Tibial artery (tissue), 4 donors: Measurements from ENCODE around the gene PAQR3.
"Not testable (repeated sequence)": the region's sequence is repeated elsewhere in the genome, so short reads cannot be mapped to it uniquely, and the experiment has no call there.

Experiments
- DNase-seq, 2 donors: peaks; one replicate each; pipeline ENCODE4 v3.0.0-alpha.2; 2019
- H3K27ac ChIP-seq, 2 donors: fragments of 200-600 bp; sonication (generic) in 1 of 2; 1 replicate in 1 of 2; 2 replicates in 1 of 2; pipeline ENCODE4 v1.5.1; 2018 to 2019; ENCODE audit warnings: mild to moderate bottlenecking in 1 of 2
- H3K27me3 ChIP-seq, 2 donors: fragments of 200-600 bp; sonication (generic) in 1 of 2; one replicate each; pipeline versions ENCODE4 v1.5.1 to v1.6.0; 2016 to 2019
- H3K36me3 ChIP-seq, 3 donors: fragments of 200-600 bp; sonication (generic) in 2 of 3; one replicate each; pipeline ENCODE4 v1.5.1; 2016 to 2019; ENCODE audit warnings: mild to moderate bottlenecking in 2 of 3
- H3K4me1 ChIP-seq, 4 donors: fragments of 200-600 bp; sonication (generic) in 2 of 4; 1 replicate in 3 of 4; 2 replicates in 1 of 4; pipeline ENCODE4 v1.5.1; 2016 to 2019
- H3K4me3 ChIP-seq, 2 donors: fragments of 200-600 bp; sonication (generic) in 1 of 2; 1 replicate in 1 of 2; 2 replicates in 1 of 2; pipeline ENCODE4 v1.5.1; 2018 to 2019; ENCODE audit warnings: mild to moderate bottlenecking in 2 of 2
- H3K9me3 ChIP-seq, 3 donors: fragments of 200-600 bp; sonication (generic) in 1 of 3; one replicate each; pipeline ENCODE4 v1.5.1; 2016 to 2019
- CTCF ChIP-seq, 2 experiments: fragments of 200-600 bp in 1 of 2; fragments of 450-650 bp in 1 of 2; IDR thresholded peaks; one replicate each; pipeline ENCODE4 v1.5.1; 2017 to 2019; ENCODE audit warnings: antibody characterized with exemption in 2 of 2, mild to moderate bottlenecking in 1 of 2, moderate library complexity in 1 of 2
- intact Hi-C: fragments of 100-400 bp; cut with DNase I; formaldehyde crosslinking; loops from one replicate; pipeline ENCODE4 v1.15.0; 2023; ENCODE audit warnings: low total_unique reads

PAQR3 gene

GRCh38 chr4:78885598-78885997, 53.6 kb downstream of the PAQR3 start:
- H3K4me1 ChIP-seq, result peaks cover 0 to 15% (median 0%) of the 10 kb centered on the region in 4 donors
- H3K27me3 ChIP-seq, result no peaks in the 10 kb centered on the region
- no peaks in the 10 kb centered on the region for H3K9me3 ChIP-seq
- H3K27ac ChIP-seq, result no peak overlapping the region
- no peak for DNase-seq
- peaks cover 0 to 12% (median 0%) of the 10 kb centered on the region in 3 donors for H3K36me3 ChIP-seq
- no peak overlapping the region for H3K4me3 ChIP-seq
- TF ChIP-seq CTCF (IDR thresholded peaks at IDR 0.05), result no peak
- intact Hi-C loops, result no loop called here

- Histone ChIP-seq H3K9me3 (no peaks in the 10 kb centered on the region), H3K4me3 (no peak overlapping the region), H3K27me3 (no peaks in the 10 kb centered on the region), H3K27ac (no peak overlapping the region), H3K36me3 (peaks cover 6 to 11% (median 8%) of the 10 kb centered on the region in 3 donors), H3K4me1 (peaks cover 0 to 11% (median 0%) of the 10 kb centered on the region in 4 donors)
- no peak for TF ChIP-seq CTCF (IDR thresholded peaks at IDR 0.05)
- DNase-seq, result no peak
- intact Hi-C loops, result no loop called here
Measured at GRCh38 chr4:78880874-78881492, 58.3 kb downstream of the PAQR3 start.

GRCh38 chr4:78878031-78878430, 61.2 kb downstream of the PAQR3 start:
- DNase-seq, result no peak
- H3K4me1 ChIP-seq, result no peaks in the 10 kb centered on the region
- no peak for TF ChIP-seq CTCF (IDR thresholded peaks at IDR 0.05)
- intact Hi-C loops, result no loop called here
- no peak overlapping the region for H3K27ac ChIP-seq
- H3K36me3 ChIP-seq, result peaks cover 19 to 26% (median 20%) of the 10 kb centered on the region in 3 donors
- H3K9me3 ChIP-seq, result no peaks in the 10 kb centered on the region
- H3K4me3 ChIP-seq, result no peak overlapping the region
- H3K27me3 ChIP-seq, result no peaks in the 10 kb centered on the region

GRCh38 chr4:78876568-78877320, 62.5 kb downstream of the PAQR3 start:
- no peak for DNase-seq

GRCh38 chr4:78870056-78870455, 69.2 kb downstream of the PAQR3 start:
- no peak overlapping the region for H3K27ac ChIP-seq
- no peaks in the 10 kb centered on the region for H3K9me3 ChIP-seq
- peaks cover 23 to 56% (median 47%) of the 10 kb centered on the region in 3 donors for H3K36me3 ChIP-seq
- no peaks in the 10 kb centered on the region for H3K27me3 ChIP-seq
- no peak for DNase-seq
- TF ChIP-seq CTCF (IDR thresholded peaks at IDR 0.05), result no peak
- no peak overlapping the region for H3K4me3 ChIP-seq
- no peaks in the 10 kb centered on the region for H3K4me1 ChIP-seq
- intact Hi-C loops, result no loop called here

More at GRCh38 chr4:78876568-78877320, 62.5 kb downstream of the PAQR3 start:
- TF ChIP-seq CTCF (IDR thresholded peaks at IDR 0.05), result no peak
- Histone ChIP-seq H3K36me3 (peaks cover 31 to 34% (median 32%) of the 10 kb centered on the region in 3 donors), H3K27me3 (no peaks in the 10 kb centered on the region), H3K4me1 (no peaks in the 10 kb centered on the region), H3K4me3 (no peak overlapping the region), H3K9me3 (no peaks in the 10 kb centered on the region), H3K27ac (no peak overlapping the region)
- intact Hi-C loops, result no loop called here

GRCh38 chr4:78868712-78869111, 70.5 kb downstream of the PAQR3 start:
- H3K9me3 ChIP-seq, H3K27me3 ChIP-seq, intact Hi-C loops, H3K4me1 ChIP-seq, H3K4me3 ChIP-seq, H3K27ac ChIP-seq, DNase-seq: not testable (repeated sequence)
- H3K36me3 ChIP-seq, result peaks cover 20 to 52% (median 41%) of the 10 kb centered on the region in 3 donors
